Head of caudate nucleus (tissue), 42 donors: ENCODE results near the gene CCL18.
"Not testable (repeated sequence)": the region's sequence is repeated elsewhere in the genome, so short reads cannot be mapped to it uniquely, and the experiment has no call there.

Experiments
- DNase-seq, 42 donors: peaks; one replicate each; pipeline versions ENCODE4 v3.0.0 to v3.0.0-alpha.2; 2020 to 2021; ENCODE audit warnings: mixed read lengths in 7 of 42
- intact Hi-C: fragments of 100-400 bp; cut with DNase I; formaldehyde crosslinking; loops from one replicate; pipeline ENCODE4 v1.15.0; 2022

Gene CCL18

GRCh38 chr17:36120221-36120620 is 56.1 kb downstream of the CCL18 start:
- DNase-seq = no peak

GRCh38 chr17:36121099-36121498 is 57.0 kb downstream of the CCL18 start:
- DNase-seq, intact Hi-C loops: not testable (repeated sequence)

More at GRCh38 chr17:36120221-36120620, 56.1 kb downstream of the CCL18 start:
- intact Hi-C loops = no loop called here
